Measurements from ENCODE around the gene MAGED4.

DNA sequence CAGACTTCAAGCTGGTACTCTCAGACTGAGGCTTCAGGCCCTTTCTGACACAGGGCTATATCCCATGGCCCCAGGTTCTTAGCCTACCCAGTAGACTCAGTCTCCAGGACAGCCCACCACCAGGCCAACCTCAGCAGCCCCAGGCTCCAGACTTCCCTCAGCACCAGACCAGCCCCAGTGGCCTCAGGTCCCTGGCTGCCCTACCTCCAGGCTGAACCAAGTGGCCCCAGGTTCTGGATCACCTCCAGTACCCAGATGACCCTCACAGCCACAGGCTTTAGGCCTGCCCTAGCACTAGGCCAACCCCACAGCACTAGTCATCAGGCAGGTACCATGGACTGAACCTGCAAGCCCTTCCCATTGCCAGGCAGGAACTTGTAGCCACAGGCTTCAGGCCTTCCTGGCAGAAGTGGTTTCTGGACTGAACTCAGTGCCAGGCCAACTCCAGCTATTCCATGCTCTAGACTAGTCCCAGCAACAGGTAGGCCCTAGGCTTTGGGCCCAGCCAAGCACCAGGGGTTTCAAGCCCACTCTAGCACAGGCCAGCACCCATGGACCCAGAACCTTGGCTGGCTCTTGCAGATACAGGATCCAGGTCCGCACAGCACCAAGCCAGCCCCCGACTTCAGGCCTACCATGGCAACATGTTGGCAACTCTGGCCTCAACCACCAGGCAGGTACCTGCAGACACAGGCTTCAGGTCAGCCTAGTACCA, 45.7 kb upstream of the MAGED4 start:
- no peak for TF ChIP-seq CTCF (IDR thresholded peaks at IDR 0.05)
- TF ChIP-seq POLR2A (IDR thresholded peaks at IDR 0.05): no peak
- TF ChIP-seq EP300 (IDR thresholded peaks at IDR 0.05; ENCODE audit: low read depth): no peak
- TF ChIP-seq POLR2AphosphoS5 (IDR thresholded peaks at IDR 0.05): no peak

Measured in transverse colon (tissue), 4 donors.